ENCODE measurements around the gene NELL1. TPM values are rescaled to one million over a fixed set of nuclear protein-coding genes. Genes with fewer than 3 reads are reported as not detected.

The NELL1 gene
- total RNA-seq, 1 donor from 2014 or later, result not detected

DNA sequence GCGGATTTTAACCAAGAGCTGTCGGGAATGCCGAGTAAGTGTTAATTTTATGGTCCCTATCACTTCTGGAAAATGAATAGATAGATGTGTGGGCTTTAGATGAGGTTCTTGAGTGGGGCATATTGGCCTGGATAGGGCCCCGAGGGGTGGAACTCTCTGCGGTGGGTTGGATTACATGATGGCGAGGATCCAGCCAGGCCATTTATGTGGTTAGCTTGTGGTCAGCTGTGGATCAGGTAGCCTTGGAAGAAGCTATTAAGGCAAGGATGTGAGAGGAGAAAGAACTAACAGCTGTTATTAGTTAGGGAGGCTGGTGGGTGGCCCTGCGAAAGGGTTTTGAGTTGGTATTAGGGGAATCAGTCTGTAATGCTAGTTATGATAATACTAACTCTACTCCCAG lies 268.4 kb downstream of the NELL1 start:
- H4K20me1 ChIP-seq (ENCODE audit: low read depth), result no peaks in the 10 kb centered on the region
- no peaks in the 10 kb centered on the region for H3F3A ChIP-seq (ENCODE audit: low read depth)
- no peak for DNase-seq (ENCODE audit: low spot score)
- H3K36me3 ChIP-seq, result no peaks in the 10 kb centered on the region
- no peak overlapping the region for H3K4me3 ChIP-seq
- no peaks in the 10 kb centered on the region for H3K4me1 ChIP-seq
- no peak overlapping the region for H3K4me3 Mint-ChIP-seq
- H3K27me3 ChIP-seq, result no peaks in the 10 kb centered on the region
- H3K4me2 ChIP-seq, result no peak overlapping the region
- H3K27ac ChIP-seq, result no peak overlapping the region
- H3K9me3 ChIP-seq (ENCODE audit: low read depth), result no peaks in the 10 kb centered on the region
- H2AFZ ChIP-seq (replicated peaks), result no peak overlapping the region
- H3K9me3 Mint-ChIP-seq, result no peaks in the 10 kb centered on the region
- TF ChIP-seq, protein P1, sequence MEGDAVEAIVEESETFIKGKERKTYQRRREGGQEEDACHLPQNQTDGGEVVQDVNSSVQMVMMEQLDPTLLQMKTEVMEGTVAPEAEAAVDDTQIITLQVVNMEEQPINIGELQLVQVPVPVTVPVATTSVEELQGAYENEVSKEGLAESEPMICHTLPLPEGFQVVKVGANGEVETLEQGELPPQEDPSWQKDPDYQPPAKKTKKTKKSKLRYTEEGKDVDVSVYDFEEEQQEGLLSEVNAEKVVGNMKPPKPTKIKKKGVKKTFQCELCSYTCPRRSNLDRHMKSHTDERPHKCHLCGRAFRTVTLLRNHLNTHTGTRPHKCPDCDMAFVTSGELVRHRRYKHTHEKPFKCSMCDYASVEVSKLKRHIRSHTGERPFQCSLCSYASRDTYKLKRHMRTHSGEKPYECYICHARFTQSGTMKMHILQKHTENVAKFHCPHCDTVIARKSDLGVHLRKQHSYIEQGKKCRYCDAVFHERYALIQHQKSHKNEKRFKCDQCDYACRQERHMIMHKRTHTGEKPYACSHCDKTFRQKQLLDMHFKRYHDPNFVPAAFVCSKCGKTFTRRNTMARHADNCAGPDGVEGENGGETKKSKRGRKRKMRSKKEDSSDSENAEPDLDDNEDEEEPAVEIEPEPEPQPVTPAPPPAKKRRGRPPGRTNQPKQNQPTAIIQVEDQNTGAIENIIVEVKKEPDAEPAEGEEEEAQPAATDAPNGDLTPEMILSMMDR (IDR thresholded peaks at IDR 0.05), result no peak
- TF ChIP-seq EZH2 (IDR thresholded peaks at IDR 0.05) (no peak), EZH2phosphoT487 (IDR thresholded peaks at IDR 0.05) (no peak)
- no peaks in the 10 kb centered on the region for H3K4me1 Mint-ChIP-seq
- peaks cover 3% of the 10 kb centered on the region for H3K36me3 Mint-ChIP-seq
- no peak overlapping the region for H3K27ac Mint-ChIP-seq
- H3K27me3 Mint-ChIP-seq (ENCODE audit: insufficient read depth, low read depth), result peaks cover 2% of the 10 kb centered on the region
- no peak overlapping the region for H3K9ac ChIP-seq
- H3K79me2 ChIP-seq (ENCODE audit: low read depth), result no peaks in the 10 kb centered on the region

DNA sequence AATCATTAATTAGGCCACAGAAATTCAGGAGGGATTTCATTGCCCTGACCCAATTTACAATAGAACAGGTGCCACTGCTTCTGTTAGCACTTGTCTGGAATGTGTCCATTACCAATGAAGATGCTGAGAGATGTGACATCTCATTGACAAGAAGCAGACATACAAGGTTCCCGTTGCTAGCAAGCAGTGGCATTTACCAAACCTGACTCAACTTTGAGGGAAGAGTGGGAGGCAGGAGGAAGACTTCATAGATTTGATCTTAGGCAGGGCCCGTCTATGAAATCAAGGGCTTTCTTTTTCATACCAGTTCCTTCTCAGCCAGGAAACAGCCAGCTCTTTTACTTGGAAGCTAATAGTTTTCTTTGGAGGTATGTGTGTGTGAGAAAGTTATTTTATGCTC lies 280.2 kb downstream of the NELL1 start:
- no peaks in the 10 kb centered on the region for H3K36me3 ChIP-seq
- TF ChIP-seq, protein P1 (IDR thresholded peaks at IDR 0.05), result no peak
- TF ChIP-seq EZH2phosphoT487 (IDR thresholded peaks at IDR 0.05), result no peak
- TF ChIP-seq EZH2 (IDR thresholded peaks at IDR 0.05), result no peak
- H3K27me3 Mint-ChIP-seq (ENCODE audit: insufficient read depth, low read depth), result peaks cover 3% of the 10 kb centered on the region
- peaks cover 6% of the 10 kb centered on the region for H3K4me1 Mint-ChIP-seq
- no peaks in the 10 kb centered on the region for H3K9me3 ChIP-seq (ENCODE audit: low read depth)
- no peak overlapping the region for H3K27ac Mint-ChIP-seq
- no peaks in the 10 kb centered on the region for H3K4me1 ChIP-seq
- H3K27me3 ChIP-seq, result no peaks in the 10 kb centered on the region
- H3K4me3 ChIP-seq, result no peak overlapping the region
- no peak overlapping the region for H3K27ac ChIP-seq
- H3K9me3 Mint-ChIP-seq, result no peaks in the 10 kb centered on the region
- no peak overlapping the region for H3K9ac ChIP-seq
- DNase-seq (ENCODE audit: low spot score), result no peak
- no peaks in the 10 kb centered on the region for H3K79me2 ChIP-seq (ENCODE audit: low read depth)
- no peak overlapping the region for H3K4me3 Mint-ChIP-seq
- no peak overlapping the region for H3K4me2 ChIP-seq
- no peaks in the 10 kb centered on the region for H4K20me1 ChIP-seq (ENCODE audit: low read depth)
- no peaks in the 10 kb centered on the region for H3F3A ChIP-seq (ENCODE audit: low read depth)
- H3K36me3 Mint-ChIP-seq, result no peaks in the 10 kb centered on the region
- no peak overlapping the region for H2AFZ ChIP-seq (replicated peaks)

DNA sequence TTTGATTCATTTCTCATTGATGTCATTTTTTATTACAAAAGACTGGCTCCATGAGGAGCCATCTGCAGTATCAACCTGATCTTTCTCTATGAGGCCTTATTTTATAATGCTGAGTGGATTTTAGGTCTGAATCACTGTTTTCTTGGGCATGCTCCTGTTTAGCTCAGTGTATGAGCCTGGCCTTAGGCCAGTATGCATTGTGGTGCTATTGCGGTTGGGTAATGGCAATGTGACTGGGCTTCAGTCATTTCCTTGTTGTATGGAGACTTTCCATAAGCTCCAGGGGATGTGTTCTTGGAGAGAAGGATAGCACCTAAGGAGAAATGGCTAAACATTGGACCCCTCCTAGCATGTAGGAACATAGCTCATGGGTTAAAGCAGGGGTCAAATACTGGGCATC lies 293.2 kb downstream of the NELL1 start:
- no peak overlapping the region for H3K27ac ChIP-seq
- Mint-ChIP-seq H3K27ac (no peak overlapping the region), H3K4me1 (peaks cover 12% of the 10 kb centered on the region), H3K27me3 (ENCODE audit: insufficient read depth, low read depth) (peaks cover 3% of the 10 kb centered on the region), H3K4me3 (no peak overlapping the region), H3K36me3 (peaks cover 3% of the 10 kb centered on the region), H3K9me3 (no peaks in the 10 kb centered on the region)
- peaks cover 12% of the 10 kb centered on the region for H3K4me1 ChIP-seq
- no peaks in the 10 kb centered on the region for H3F3A ChIP-seq (ENCODE audit: low read depth)
- H3K4me2 ChIP-seq, result no peak overlapping the region
- H2AFZ ChIP-seq (replicated peaks), result no peak overlapping the region
- TF ChIP-seq, protein P1 (IDR thresholded peaks at IDR 0.05), result no peak
- TF ChIP-seq EZH2 (IDR thresholded peaks at IDR 0.05), result no peak
- TF ChIP-seq EZH2phosphoT487 (IDR thresholded peaks at IDR 0.05), result no peak
- H3K4me3 ChIP-seq, result no peak overlapping the region
- no peaks in the 10 kb centered on the region for H3K79me2 ChIP-seq (ENCODE audit: low read depth)
- H4K20me1 ChIP-seq (ENCODE audit: low read depth), result no peaks in the 10 kb centered on the region
- DNase-seq (ENCODE audit: low spot score), result no peak
- no peaks in the 10 kb centered on the region for H3K36me3 ChIP-seq
- no peak overlapping the region for H3K9ac ChIP-seq
- H3K9me3 ChIP-seq (ENCODE audit: low read depth), result no peaks in the 10 kb centered on the region
- H3K27me3 ChIP-seq, result no peaks in the 10 kb centered on the region

All from neural progenitor cell (in vitro differentiated cells).